SK-N-MC (cell line): Measurements from ENCODE around the gene ASTL.

ENCODE experiments used
- EZH2 ChIP-seq: fragments of 200-600 bp; sonication (generic); IDR thresholded peaks from one replicate; pipeline ENCODE4 v1.6.1; 2017; ENCODE audit warnings: antibody characterized with exemption
- FOXP2 ChIP-seq: optimal IDR thresholded peaks from 2 replicates; pipeline ENCODE3; 2011; ENCODE audit warnings: mild to moderate bottlenecking, moderate library complexity; ENCODE audit not compliant: insufficient read depth; ENCODE audit errors: extremely low read length, control extremely low read depth
- POLR2AphosphoS5 ChIP-seq: IDR thresholded peaks from 2 replicates; pipeline ENCODE4 v1.6.1; 2012; ENCODE audit warnings: mild to moderate bottlenecking, low read depth, low read length, borderline replicate concordance

DNA sequence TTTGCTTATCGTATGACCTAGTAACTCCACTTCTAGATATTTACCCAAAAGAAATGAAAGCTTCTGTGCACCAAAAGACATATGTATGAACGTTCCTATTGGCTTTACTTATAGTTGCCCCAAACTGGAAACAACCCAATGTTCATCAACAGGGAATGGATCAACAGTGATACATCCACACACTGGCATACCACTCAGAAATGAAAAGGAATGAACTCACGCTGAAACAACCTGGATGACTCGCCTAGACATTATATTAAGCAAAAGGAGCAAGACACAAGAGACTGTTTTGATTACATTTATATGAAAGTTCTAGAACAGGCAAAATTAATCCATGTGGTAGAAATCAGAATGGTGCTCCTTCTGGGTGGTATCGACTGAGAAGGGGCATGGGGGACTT, 40.9 kb downstream of the ASTL start:
- no peak for TF ChIP-seq EZH2
- TF ChIP-seq POLR2AphosphoS5: no peak
- no peak for TF ChIP-seq FOXP2
